ENCODE results near the gene ACAP1. TPM values are rescaled to one million over a fixed set of nuclear protein-coding genes. Genes with fewer than 3 reads are reported as not detected.

ACAP1 gene
- total and polyA plus RNA-seq, 10 donors = 118 to 312 (median 215) TPM

GRCh38 chr17:7382901-7383300, 46.6 kb downstream of the ACAP1 start:
- H3K27ac ChIP-seq = no peak overlapping the region
- WGBS, 5 donors = 88 to 95% (median 93%) methylated on average over 9 to 10 of the region's 10 CpGs
- H3K9me3 ChIP-seq = peaks cover 0 to 6% (median 0%) of the 10 kb centered on the region in 8 donors
- H3K4me1 ChIP-seq = peaks cover 7 to 40% (median 33%) of the 10 kb centered on the region in 6 donors
- intact Hi-C loops (cut with DNase I; ENCODE audit: low total_unique reads) = no loop called here
- TF ChIP-seq POLR2A (IDR thresholded peaks at IDR 0.05) (no peak), POLR2AphosphoS5 (IDR thresholded peaks at IDR 0.05) (no peak)
- TF ChIP-seq, protein P1, sequence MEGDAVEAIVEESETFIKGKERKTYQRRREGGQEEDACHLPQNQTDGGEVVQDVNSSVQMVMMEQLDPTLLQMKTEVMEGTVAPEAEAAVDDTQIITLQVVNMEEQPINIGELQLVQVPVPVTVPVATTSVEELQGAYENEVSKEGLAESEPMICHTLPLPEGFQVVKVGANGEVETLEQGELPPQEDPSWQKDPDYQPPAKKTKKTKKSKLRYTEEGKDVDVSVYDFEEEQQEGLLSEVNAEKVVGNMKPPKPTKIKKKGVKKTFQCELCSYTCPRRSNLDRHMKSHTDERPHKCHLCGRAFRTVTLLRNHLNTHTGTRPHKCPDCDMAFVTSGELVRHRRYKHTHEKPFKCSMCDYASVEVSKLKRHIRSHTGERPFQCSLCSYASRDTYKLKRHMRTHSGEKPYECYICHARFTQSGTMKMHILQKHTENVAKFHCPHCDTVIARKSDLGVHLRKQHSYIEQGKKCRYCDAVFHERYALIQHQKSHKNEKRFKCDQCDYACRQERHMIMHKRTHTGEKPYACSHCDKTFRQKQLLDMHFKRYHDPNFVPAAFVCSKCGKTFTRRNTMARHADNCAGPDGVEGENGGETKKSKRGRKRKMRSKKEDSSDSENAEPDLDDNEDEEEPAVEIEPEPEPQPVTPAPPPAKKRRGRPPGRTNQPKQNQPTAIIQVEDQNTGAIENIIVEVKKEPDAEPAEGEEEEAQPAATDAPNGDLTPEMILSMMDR (IDR thresholded peaks at IDR 0.05 in 8 of 11, conservative IDR thresholded peaks at IDR 0.05 in 3 of 11) = no peak
- no peak overlapping the region for H3K4me3 ChIP-seq
- H3K36me3 ChIP-seq = peaks cover 0 to 13% (median 2%) of the 10 kb centered on the region in 6 donors
- no peak for DNase-seq
- peaks cover 0 to 62% (median 10%) of the 10 kb centered on the region in 7 donors for H3K27me3 ChIP-seq (replicated peaks in 1 of 7)

DNA sequence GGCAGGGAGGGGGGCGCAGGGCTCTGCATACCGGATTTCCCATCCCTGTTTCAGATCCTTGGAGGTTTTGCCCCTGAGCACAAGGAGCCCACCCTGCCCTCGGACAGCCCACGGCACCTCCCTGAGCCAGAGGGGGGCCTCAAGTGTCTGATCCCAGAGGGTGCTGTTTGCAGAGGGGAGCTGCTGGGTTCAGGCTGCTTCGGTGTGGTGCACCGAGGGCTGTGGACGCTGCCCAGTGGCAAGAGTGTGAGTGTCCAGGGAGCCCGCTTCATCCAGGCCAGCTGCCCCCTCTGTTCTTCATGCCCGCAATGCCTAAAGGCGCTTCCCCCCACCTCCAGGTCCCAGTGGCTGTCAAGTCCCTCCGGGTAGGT, 47.0 kb downstream of the ACAP1 start:
- Histone ChIP-seq H3K9me3 (peaks cover 0 to 6% (median 0%) of the 10 kb centered on the region in 8 donors), H3K27me3 (replicated peaks in 1 of 7) (peaks cover 0 to 62% (median 10%) of the 10 kb centered on the region in 7 donors), H3K36me3 (peaks cover 0 to 18% (median 4%) of the 10 kb centered on the region in 6 donors), H3K4me3 (peak overlapping the region in 7 of 8 donors; percentile 47 to 73 (median 53)), H3K27ac (peak overlapping the region in 1 of 8 donors; percentile 86), H3K4me1 (peaks cover 7 to 40% (median 33%) of the 10 kb centered on the region in 6 donors)
- TF ChIP-seq POLR2A (IDR thresholded peaks at IDR 0.05) (no peak), POLR2AphosphoS5 (IDR thresholded peaks at IDR 0.05) (no peak)
- TF ChIP-seq, protein P1 (IDR thresholded peaks at IDR 0.05 in 8 of 11, conservative IDR thresholded peaks at IDR 0.05 in 3 of 11) = no peak
- 82 to 90% (median 85%) methylated on average over 7 to 11 of the region's 11 CpGs for WGBS, 5 donors
- DNase-seq = no peak
- intact Hi-C loops (cut with DNase I; ENCODE audit: low total_unique reads) = no loop called here

- peak; percentile 93 for DNase-seq
- peak overlapping the region; percentile 26 to 73 (median 50) for H3K4me3 ChIP-seq
- TF ChIP-seq, protein P1 (IDR thresholded peaks at IDR 0.05 in 8 of 11, conservative IDR thresholded peaks at IDR 0.05 in 3 of 11) = peak in 1 of 11 experiments; percentile 17
- TF ChIP-seq POLR2AphosphoS5 (IDR thresholded peaks at IDR 0.05) (peak; percentile 84 to 89 (median 85)), POLR2A (IDR thresholded peaks at IDR 0.05) (no peak)
- intact Hi-C loops (cut with DNase I; ENCODE audit: low total_unique reads) = no loop called here
- peaks cover 0 to 4% (median 0%) of the 10 kb centered on the region in 8 donors for H3K9me3 ChIP-seq
- peaks cover 0 to 57% (median 10%) of the 10 kb centered on the region in 7 donors for H3K27me3 ChIP-seq (replicated peaks in 1 of 7)
- peaks cover 0 to 24% (median 9%) of the 10 kb centered on the region in 6 donors for H3K36me3 ChIP-seq
- H3K4me1 ChIP-seq = peaks cover 7 to 40% (median 33%) of the 10 kb centered on the region in 6 donors
- peak overlapping the region; percentile 72 to 90 (median 86) for H3K27ac ChIP-seq
- 5 to 28% (median 10%) methylated on average over 11 to 65 of the region's 65 CpGs for WGBS, 5 donors
These were observed 47.6 kb downstream of the ACAP1 start for GRCh38 chr17:7383742-7384488.

DNA sequence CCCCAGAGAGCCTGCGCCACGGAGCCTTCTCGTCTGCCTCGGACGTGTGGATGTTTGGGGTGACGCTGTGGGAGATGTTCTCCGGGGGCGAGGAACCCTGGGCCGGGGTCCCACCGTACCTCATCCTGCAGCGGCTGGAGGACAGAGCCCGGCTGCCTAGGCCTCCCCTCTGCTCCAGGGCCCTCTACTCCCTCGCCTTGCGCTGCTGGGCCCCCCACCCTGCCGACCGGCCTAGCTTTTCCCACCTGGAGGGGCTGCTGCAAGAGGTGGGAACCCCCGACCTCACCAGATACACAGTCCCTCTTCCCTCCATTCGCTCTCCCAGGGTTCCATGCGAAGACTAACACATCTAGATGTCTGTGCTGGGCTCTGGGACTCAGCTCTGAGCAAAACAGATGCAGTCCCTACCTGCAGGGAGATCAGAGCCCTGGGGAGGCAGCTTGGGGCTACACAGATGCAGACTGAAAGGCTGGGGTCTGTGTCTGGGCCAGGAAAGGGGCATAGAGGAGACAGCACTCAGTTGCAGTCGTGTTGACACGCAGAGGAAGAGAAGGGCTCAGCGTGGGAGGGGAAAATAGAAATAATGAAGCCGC, 48.3 kb downstream of the ACAP1 start:
- peak overlapping the region; percentile 72 to 90 (median 86) for H3K27ac ChIP-seq
- peaks cover 7 to 44% (median 34%) of the 10 kb centered on the region in 6 donors for H3K4me1 ChIP-seq
- no peaks in the 10 kb centered on the region for H3K9me3 ChIP-seq
- H3K4me3 ChIP-seq = peak overlapping the region; percentile 26 to 73 (median 50)
- TF ChIP-seq POLR2AphosphoS5 (IDR thresholded peaks at IDR 0.05) (no peak), POLR2A (IDR thresholded peaks at IDR 0.05) (no peak)
- TF ChIP-seq, protein P1 (IDR thresholded peaks at IDR 0.05 in 8 of 11, conservative IDR thresholded peaks at IDR 0.05 in 3 of 11) = no peak
- H3K36me3 ChIP-seq = peaks cover 0 to 30% (median 15%) of the 10 kb centered on the region in 6 donors
- intact Hi-C loops (cut with DNase I; ENCODE audit: low total_unique reads) = no loop called here
- WGBS, 5 donors = 40 to 50% (median 42%) methylated on average over 13 to 23 of the region's 23 CpGs
- no peak for DNase-seq
- peaks cover 0 to 50% (median 10%) of the 10 kb centered on the region in 7 donors for H3K27me3 ChIP-seq (replicated peaks in 1 of 7)
